HUES6 (cell line): ENCODE results near the gene DPYSL3.

Source experiments
- H3K27ac ChIP-seq: 2 replicates; pipeline ENCODE4 v1.7.0; 2013; ENCODE audit warnings: low read depth, mild to moderate bottlenecking, low read length, inconsistent platforms
- H3K27me3 ChIP-seq: 2 replicates; pipeline ENCODE4 v1.6.1; 2013; ENCODE audit warnings: low read length; ENCODE audit not compliant: control insufficient read depth, insufficient read depth
- H3K36me3 ChIP-seq: 2 replicates; pipeline ENCODE4 v1.6.1; 2013; ENCODE audit warnings: low read length; ENCODE audit not compliant: control insufficient read depth, insufficient read depth
- H3K4me1 ChIP-seq: 2 replicates; pipeline ENCODE4 v1.6.1; 2013; ENCODE audit warnings: low read length; ENCODE audit not compliant: control insufficient read depth, insufficient read depth
- H3K4me3 ChIP-seq: 2 replicates; pipeline ENCODE4 v1.5.1; 2013; ENCODE audit warnings: low read depth, low read length
- H3K9ac ChIP-seq: one replicate; pipeline ENCODE4 v1.6.1; 2013; ENCODE audit warnings: mild to moderate bottlenecking, low read length
- H3K9me3 ChIP-seq: 2 replicates; pipeline ENCODE4 v1.6.1; 2013; ENCODE audit warnings: low read depth, low read length; ENCODE audit not compliant: control insufficient read depth, insufficient read depth

Gene DPYSL3

DNA sequence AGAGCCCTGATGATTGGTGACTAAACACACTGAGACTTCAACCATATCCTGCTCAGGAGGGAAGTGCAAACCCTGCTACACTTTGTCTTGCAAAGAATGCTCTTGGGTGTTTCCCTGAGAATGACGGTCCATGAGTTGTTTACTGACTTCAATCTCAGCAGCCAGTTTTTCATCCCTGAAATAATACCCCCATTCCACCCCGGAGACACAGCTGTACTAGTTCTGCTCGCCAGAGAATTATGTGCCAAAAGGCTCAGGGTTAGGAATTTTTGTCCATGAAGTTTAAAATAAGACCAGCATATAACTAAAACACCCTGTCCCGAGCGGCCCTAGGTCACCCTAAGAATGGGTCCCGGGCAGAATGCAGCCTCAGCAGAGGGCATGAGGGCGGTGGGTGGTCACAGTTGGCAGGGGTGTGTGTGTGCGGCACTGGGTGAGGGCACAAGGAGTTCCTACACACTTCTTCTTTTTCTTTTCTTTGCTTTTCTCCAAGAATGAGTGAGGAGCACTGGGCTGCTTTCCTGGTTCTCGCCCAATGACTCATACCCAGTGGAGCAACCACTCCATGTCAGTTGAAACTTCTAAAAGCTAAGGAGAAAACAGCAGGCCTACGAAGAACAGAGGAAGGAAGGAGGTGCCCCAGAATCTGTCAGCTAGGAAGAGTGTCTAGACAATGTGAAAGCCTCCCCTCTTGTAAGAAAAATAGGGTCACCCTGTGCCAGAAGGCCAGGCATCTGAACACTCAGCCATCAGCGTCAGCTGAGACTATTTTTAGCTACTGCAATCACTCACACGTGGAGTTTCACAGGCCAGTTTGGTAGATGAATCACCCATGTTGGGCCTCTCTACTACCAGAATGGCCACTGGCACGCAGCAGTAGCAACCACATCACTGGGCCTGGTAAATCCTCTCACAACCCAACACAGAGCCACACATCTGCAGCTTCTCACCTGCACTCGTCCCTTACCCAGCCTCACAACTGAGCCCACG is 105.9 kb downstream of the DPYSL3 start:
- no peaks in the 10 kb centered on the region for H3K9me3 ChIP-seq
- no peak overlapping the region for H3K9ac ChIP-seq
- 0 out of 2 replicates have a peak, but pooled peaks cover 4% of the 10 kb centered on the region for H3K4me1 ChIP-seq
- H3K4me3 ChIP-seq: no peak overlapping the region
- peaks cover 97% of the 10 kb centered on the region for H3K36me3 ChIP-seq
- H3K27me3 ChIP-seq: no peaks in the 10 kb centered on the region
- peak overlapping the region; percentile 62; the same call in 1 of the 2 replicates for H3K27ac ChIP-seq

DNA sequence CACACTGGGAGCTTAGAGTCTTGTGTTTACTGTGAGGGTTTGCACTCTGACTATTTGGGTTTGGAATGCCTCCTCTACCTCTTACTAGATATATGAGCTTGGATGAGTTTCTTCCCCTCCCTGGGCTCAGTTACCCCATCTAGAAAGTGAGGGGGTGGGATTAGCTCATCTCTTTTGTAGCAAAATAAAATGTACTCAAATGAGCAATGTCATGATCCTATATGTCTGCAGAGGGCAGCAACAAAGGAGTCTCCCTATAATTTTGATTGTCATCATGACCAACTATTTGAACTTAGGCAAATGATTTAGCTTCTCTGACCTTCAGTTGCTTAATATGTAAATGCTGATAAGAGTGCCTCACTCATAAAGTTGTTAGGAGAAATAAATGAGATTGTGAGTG is 109.0 kb downstream of the DPYSL3 start:
- H3K9me3 ChIP-seq: no peaks in the 10 kb centered on the region
- H3K9ac ChIP-seq: no peak overlapping the region
- 0 out of 2 replicates have a peak, but pooled peaks cover 4% of the 10 kb centered on the region for H3K4me1 ChIP-seq
- peaks cover 94% of the 10 kb centered on the region for H3K36me3 ChIP-seq
- H3K27ac ChIP-seq: no peak overlapping the region
- no peak overlapping the region for H3K4me3 ChIP-seq
- H3K27me3 ChIP-seq: no peaks in the 10 kb centered on the region

GRCh38 chr5:147400126-147400809 is 109.6 kb downstream of the DPYSL3 start:
- no peak overlapping the region for H3K4me3 ChIP-seq
- no peak overlapping the region for H3K9ac ChIP-seq
- H3K27ac ChIP-seq: no peak overlapping the region
- no peaks in the 10 kb centered on the region for H3K27me3 ChIP-seq
- 0 out of 2 replicates have a peak, but pooled peaks cover 4% of the 10 kb centered on the region for H3K4me1 ChIP-seq
- H3K9me3 ChIP-seq: no peaks in the 10 kb centered on the region
- H3K36me3 ChIP-seq: peaks cover 94% of the 10 kb centered on the region

- Histone ChIP-seq H3K27ac (no peak overlapping the region), H3K36me3 (peaks cover 94% of the 10 kb centered on the region), H3K9me3 (no peaks in the 10 kb centered on the region)
These were observed 111.0 kb downstream of the DPYSL3 start for GRCh38 chr5:147398860-147399259.

GRCh38 chr5:147397616-147398015 is 112.3 kb downstream of the DPYSL3 start:
- peaks cover 94% of the 10 kb centered on the region for H3K36me3 ChIP-seq
- H3K9me3 ChIP-seq: no peaks in the 10 kb centered on the region
- peaks cover 4% of the 10 kb centered on the region; the same call in 1 of the 2 replicates for H3K4me1 ChIP-seq
- H3K4me3 ChIP-seq: no peak overlapping the region
- no peak overlapping the region for H3K27ac ChIP-seq
- H3K27me3 ChIP-seq: no peaks in the 10 kb centered on the region
- H3K9ac ChIP-seq: no peak overlapping the region

More at GRCh38 chr5:147398860-147399259, 111.0 kb downstream of the DPYSL3 start:
- Histone ChIP-seq H3K4me1 (0 out of 2 replicates have a peak, but pooled peaks cover 4% of the 10 kb centered on the region), H3K4me3 (no peak overlapping the region), H3K27me3 (no peaks in the 10 kb centered on the region), H3K9ac (no peak overlapping the region)

DNA sequence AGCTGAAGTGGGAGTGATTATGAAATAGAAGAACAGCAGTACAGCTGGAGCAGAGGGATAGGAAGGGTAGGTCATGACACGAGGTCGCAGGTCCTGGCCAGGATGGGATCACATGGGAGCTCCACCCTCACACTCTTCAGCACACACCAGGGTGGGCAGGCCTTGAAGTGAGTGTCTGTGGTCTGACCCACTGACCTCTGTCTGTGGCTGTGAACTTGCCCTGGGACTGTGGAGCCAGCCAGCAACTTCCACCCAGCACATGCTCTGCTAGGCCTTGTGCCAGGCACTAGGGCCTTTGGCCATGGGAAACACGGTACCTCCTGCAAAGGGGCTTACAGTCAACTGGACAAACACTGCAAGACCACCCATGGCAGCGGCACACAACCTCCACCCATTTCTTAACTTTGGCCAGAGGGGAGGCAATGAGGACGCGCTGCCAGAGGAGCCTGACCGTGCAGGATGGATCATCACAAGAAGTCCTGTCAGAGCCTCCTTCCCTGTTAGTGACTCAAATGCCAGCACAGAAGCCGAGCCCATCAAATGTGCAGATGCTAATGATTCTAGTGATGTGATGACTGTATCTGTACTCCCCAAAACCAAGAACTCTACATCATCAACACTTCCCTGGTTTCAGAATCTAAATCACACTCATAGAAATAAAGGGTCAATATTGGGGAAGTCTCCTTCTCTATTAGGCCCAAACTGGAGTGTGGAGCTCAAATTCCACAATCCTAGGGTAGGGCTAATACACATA is 113.6 kb downstream of the DPYSL3 start:
- Histone ChIP-seq H3K27me3 (no peaks in the 10 kb centered on the region), H3K36me3 (peaks cover 96% of the 10 kb centered on the region), H3K4me1 (peaks cover 4% of the 10 kb centered on the region; the same call in 1 of the 2 replicates), H3K4me3 (no peak overlapping the region), H3K9ac (no peak overlapping the region), H3K27ac (no peak overlapping the region), H3K9me3 (no peaks in the 10 kb centered on the region)

GRCh38 chr5:147393874-147394672 is 115.8 kb downstream of the DPYSL3 start:
- Histone ChIP-seq H3K27ac (no peak overlapping the region), H3K27me3 (no peaks in the 10 kb centered on the region), H3K36me3 (peaks cover 76% of the 10 kb centered on the region), H3K9ac (no peak overlapping the region), H3K9me3 (no peaks in the 10 kb centered on the region), H3K4me3 (no peak overlapping the region), H3K4me1 (no peaks in the 10 kb centered on the region; the same call in 1 of the 2 replicates)

DNA sequence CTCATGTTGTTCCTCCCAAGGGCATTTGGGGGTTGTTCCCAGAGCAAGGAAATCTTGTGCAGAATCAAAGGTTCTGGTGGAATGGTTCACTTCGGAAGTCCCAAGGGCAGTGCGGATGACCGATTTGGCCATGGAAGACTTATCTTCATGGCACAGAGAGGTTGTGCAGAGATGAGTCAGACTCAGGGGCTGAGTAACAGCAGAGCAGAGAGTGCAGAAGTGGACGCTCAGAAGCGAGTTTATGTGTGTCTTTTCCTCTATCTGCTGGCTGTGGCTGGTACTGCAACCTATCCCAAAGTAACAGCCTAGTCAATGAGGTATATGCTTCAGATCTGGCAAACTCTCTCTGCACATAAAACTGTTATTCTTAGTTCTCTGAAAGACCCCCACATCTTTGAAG is 118.1 kb downstream of the DPYSL3 start:
- Histone ChIP-seq H3K4me3 (no peak overlapping the region), H3K4me1 (peaks cover 12% of the 10 kb centered on the region), H3K9ac (no peak overlapping the region), H3K9me3 (no peaks in the 10 kb centered on the region), H3K36me3 (peaks cover 55% of the 10 kb centered on the region), H3K27ac (no peak overlapping the region), H3K27me3 (no peaks in the 10 kb centered on the region)

DNA sequence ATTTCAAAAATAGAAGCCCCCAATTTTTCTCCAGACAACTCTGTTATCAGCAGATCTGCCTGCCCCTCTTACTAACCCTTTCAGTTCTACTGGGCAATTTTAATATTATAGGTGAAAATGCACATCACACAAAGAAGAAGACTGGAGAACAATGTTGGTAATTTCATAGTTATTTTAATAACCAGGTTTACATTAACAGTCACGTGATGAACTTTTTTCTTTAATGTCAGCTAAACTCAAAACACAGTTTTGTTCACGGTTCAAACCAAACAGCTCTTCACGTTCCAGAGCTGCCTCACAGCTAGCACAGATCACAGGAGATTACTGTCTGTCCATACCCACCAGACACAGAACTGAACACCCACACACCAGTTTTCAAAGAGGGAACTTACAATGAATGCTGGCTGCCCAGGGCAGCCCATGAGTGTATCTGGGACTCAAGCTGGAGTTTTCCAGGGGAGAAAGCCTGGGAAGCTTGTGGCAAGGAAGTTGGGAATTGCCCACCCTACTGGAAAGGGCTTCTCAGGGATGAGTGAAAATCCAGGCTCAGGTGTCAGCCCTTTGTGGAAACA is 119.1 kb downstream of the DPYSL3 start:
- H3K27me3 ChIP-seq: no peaks in the 10 kb centered on the region
- peaks cover 46% of the 10 kb centered on the region for H3K36me3 ChIP-seq
- H3K27ac ChIP-seq: no peak overlapping the region
- peaks cover 12% of the 10 kb centered on the region for H3K4me1 ChIP-seq
- H3K9me3 ChIP-seq: no peaks in the 10 kb centered on the region
- no peak overlapping the region for H3K4me3 ChIP-seq
- H3K9ac ChIP-seq: no peak overlapping the region
